CD4-positive, alpha-beta T cell treated with Interleukin-2 at 100 ng/mL for 4 hours (primary cell): ENCODE results near the gene LGR4.
"Not testable (repeated sequence)": the region's sequence is repeated elsewhere in the genome, so short reads cannot be mapped to it uniquely, and the experiment has no call there.

Source experiments
- DNase-seq: peaks from one replicate; pipeline ENCODE4 v3.0.0-alpha.2; 2020; ENCODE audit warnings: low spot score

The LGR4 gene, protein sequence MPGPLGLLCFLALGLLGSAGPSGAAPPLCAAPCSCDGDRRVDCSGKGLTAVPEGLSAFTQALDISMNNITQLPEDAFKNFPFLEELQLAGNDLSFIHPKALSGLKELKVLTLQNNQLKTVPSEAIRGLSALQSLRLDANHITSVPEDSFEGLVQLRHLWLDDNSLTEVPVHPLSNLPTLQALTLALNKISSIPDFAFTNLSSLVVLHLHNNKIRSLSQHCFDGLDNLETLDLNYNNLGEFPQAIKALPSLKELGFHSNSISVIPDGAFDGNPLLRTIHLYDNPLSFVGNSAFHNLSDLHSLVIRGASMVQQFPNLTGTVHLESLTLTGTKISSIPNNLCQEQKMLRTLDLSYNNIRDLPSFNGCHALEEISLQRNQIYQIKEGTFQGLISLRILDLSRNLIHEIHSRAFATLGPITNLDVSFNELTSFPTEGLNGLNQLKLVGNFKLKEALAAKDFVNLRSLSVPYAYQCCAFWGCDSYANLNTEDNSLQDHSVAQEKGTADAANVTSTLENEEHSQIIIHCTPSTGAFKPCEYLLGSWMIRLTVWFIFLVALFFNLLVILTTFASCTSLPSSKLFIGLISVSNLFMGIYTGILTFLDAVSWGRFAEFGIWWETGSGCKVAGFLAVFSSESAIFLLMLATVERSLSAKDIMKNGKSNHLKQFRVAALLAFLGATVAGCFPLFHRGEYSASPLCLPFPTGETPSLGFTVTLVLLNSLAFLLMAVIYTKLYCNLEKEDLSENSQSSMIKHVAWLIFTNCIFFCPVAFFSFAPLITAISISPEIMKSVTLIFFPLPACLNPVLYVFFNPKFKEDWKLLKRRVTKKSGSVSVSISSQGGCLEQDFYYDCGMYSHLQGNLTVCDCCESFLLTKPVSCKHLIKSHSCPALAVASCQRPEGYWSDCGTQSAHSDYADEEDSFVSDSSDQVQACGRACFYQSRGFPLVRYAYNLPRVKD

GRCh38 chr11:27472398-27473016 is at the start of gene LGR4:
Gene LGR4 (minus strand): TSS chr11:27472790. CDS start chr11:27472302, 488 bp downstream.
- peak; percentile 66 for DNase-seq

DNA sequence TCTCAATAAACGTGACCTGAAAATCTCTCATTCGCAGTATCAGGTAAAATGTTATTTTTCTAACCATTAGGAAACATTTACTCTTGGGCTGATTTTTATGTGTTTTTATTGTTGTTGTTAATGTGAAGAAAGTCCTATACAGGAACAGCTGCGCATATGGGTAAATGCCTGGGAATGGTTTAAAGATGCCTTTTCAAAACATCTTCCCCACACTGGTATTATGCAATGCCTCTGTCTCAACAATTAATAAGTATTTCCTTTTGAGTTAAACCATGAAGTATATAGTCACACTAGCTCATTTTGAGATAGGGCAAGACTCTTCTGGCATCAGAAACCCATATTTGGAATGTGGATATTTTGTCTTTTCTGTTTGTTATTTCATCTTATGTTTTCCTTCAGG is 47.6 kb upstream of the LGR4 start:
- no peak for DNase-seq

GRCh38 chr11:27518518-27518917 is 45.9 kb upstream of the LGR4 start:
- DNase-seq, result no peak

GRCh38 chr11:27517490-27517889 is 44.9 kb upstream of the LGR4 start:
- not testable (repeated sequence) for DNase-seq

DNA sequence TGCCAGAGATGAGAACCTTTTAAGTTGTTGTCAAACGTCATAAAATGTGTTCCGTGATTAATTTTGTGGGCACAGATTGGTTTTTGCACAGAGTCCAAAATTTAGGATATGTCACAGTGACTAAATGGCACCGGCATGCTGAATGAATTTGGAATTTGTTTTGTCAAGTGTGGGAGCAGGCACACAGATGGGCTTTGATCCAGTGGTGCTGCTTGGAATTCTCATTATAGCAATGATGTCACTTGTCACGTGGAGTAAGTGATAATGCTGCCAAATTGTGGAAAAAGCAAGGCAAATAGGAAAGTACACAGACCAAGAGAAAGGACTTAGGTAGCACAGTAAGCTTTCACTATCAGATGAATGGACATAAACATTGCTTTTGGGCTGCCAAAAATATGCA is 42.0 kb upstream of the LGR4 start:
- DNase-seq, result no peak

GRCh38 chr11:27514076-27514475 is 41.5 kb upstream of the LGR4 start:
- DNase-seq, result no peak

DNA sequence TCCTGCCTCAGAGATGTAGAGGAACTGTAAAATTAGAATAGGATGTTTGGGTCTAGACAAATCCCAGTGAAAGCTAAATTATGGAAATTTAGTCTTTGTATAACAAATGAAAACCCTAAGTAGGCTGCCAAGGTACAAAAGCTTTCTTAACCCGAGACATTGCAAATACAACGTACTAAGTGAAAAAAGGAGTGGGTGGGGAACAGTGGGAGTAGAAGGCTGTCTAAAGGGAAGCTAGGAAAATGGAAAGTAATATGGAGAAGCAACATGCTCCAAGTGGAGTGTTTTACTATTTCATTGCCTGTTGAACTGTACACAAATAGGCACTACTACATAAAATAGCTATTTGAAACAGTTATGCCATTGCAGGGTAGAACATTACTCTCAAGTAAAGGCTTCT is 40.8 kb upstream of the LGR4 start:
- DNase-seq, result no peak

- DNase-seq, result no peak
Measured at GRCh38 chr11:27512238-27512637, 39.6 kb upstream of the LGR4 start.

DNA sequence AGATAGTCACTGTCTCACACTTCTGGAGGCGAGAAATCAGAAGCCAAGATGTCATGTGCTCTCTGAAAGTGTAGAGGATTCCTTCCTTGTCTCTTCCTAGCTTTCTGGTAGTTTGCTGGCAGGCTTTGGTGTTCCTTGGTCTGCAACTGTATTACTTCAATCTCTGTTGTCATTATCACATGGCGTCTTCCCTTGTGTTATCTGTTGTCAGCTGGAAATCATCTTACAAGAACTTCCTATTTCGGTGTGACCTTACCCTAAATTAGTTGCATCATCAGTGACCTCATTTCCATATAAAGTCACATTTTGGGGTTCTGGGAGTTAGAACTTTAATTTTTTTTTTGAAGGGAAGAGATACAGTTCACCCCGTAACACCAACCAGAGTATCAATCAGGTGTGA is 37.3 kb upstream of the LGR4 start:
- DNase-seq, result no peak

DNA sequence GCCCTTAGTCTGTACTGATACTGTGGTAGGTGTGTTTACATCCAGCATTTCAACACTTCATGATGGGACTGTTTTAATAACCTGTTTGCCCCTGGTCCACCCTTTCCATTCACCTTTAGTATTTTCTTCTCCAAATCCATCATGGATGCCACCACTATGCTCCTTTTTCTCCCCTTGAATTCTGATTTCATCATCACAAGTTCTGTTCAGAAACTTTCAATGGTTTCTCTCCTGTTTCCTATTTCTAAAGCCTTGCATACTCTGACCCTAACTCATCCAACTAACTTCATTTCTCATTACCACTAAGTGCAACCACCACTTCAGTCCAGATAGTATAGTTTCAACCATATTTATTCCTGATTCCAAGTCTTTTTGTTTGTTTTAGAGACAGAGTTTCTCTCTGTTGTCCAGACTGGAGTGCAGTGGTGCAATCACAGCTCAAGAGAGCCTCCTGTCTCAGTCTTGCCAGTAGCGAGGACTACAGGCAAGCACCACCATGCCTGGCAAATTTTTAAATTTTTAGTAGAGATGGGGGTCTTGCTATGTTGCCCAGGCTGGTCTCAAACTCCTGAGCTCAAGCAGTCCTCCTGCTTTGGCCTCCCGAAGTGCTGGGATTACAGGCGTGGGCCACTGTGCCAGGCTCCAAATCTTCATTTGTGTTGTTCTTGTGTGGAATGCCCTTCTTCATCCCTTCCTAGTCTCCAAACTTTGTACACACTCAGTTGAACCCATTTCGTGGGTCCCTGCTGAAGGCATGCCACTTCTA is 35.1 kb upstream of the LGR4 start:
- DNase-seq, result no peak

- DNase-seq, result peak; percentile 97
Measured at GRCh38 chr11:27506200-27507182, 33.9 kb upstream of the LGR4 start, which contains the start of gene LIN7C. Gene LIN7C (minus strand): TSS chr11:27506769. CDS start chr11:27506752, 17 bp downstream.

DNA sequence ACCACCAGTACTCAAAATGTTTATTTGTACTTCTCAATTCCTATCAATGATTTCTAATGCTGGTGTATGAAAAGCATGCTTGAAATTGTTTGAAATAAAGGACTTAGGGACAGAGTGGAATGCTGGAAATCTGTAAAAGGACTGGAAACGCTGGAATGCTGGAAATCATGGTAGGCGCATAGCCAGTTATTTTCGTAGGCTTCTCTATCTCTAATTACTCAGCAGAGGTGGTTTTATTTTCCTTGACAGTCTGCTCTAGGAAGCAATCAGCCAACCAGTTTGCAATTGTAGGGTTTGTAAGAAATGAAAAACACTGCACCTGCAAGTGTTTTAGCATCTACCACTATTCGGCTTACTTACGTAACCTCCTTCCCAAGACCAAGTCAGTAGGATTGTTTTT is 33.2 kb upstream of the LGR4 start:
- DNase-seq, result no peak

DNA sequence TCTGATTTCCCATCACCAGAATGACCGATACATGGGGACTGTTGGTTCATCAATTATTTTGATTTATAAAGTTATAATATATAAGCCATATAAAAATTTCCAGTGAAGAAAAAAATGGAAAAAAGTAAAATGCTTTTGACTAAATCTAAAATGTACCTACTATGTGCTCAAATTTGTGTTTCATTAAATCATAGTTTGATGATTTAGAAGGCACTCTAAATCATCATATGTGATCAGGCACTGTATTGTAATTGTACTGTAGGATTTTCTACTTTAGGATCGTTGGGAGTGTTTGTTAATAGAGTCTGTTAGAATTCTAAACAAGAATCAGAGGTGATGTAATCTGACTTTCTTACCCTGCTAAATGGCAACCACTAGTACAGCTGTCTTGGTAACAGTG is 31.6 kb upstream of the LGR4 start:
- DNase-seq, result no peak

- DNase-seq, result no peak
Measured at GRCh38 chr11:27501100-27501499, 28.5 kb upstream of the LGR4 start.

- no peak for DNase-seq
Measured at GRCh38 chr11:27497911-27498310, 25.3 kb upstream of the LGR4 start.

- DNase-seq, result peak; percentile 36
Measured at GRCh38 chr11:27497284-27497866, 24.8 kb upstream of the LGR4 start.

DNA sequence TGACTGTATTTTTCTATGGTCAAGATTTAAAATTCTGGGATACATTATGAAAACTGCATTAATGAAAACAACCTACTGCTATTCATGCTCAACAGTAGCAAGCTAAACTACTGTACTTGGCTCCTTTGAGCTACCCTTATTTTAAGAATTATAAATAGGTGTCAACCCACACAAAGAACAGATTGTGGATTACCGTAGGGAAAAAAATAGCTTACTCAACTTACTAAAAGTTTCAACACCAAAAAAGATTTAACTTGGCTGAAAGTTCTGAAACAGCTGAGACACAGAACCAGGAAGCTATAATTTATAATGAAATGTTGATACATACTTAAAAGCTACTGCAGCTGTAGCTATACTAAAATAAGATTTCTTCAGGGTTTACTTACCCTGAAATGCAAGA is 23.9 kb upstream of the LGR4 start:
- DNase-seq, result no peak

- DNase-seq, result no peak
Measured at GRCh38 chr11:27495710-27496300, 23.2 kb upstream of the LGR4 start.

- no peak for DNase-seq
Measured at GRCh38 chr11:27489092-27489491, 16.5 kb upstream of the LGR4 start.

GRCh38 chr11:27487706-27488105 is 15.1 kb upstream of the LGR4 start:
- no peak for DNase-seq
